Keratinocyte (primary cell): Measurements from ENCODE around the gene ZMYM5.

Source experiments
- EZH2 ChIP-seq: IDR thresholded peaks from one replicate; pipeline ENCODE4 v1.6.1; 2012; ENCODE audit warnings: inconsistent platforms, mild to moderate bottlenecking, low read length, moderate library complexity
- TF ChIP-seq, protein P1 (sequence below), 3 experiments: IDR thresholded peaks in 1 of 3; conservative IDR thresholded peaks in 1 of 3; optimal IDR thresholded peaks in 1 of 3; 2 replicates in 2 of 3; 3 replicates in 1 of 3; pipeline versions ENCODE3 to v1.5.1; 2011; ENCODE audit warnings: low read length in 3 of 3, mild to moderate bottlenecking in 3 of 3, moderate library complexity in 2 of 3, control low read depth in 1 of 3, inconsistent platforms in 1 of 3; ENCODE audit not compliant: insufficient read depth in 2 of 3; ENCODE audit errors: extremely low read depth in 1 of 3

- TF ChIP-seq, protein P1, sequence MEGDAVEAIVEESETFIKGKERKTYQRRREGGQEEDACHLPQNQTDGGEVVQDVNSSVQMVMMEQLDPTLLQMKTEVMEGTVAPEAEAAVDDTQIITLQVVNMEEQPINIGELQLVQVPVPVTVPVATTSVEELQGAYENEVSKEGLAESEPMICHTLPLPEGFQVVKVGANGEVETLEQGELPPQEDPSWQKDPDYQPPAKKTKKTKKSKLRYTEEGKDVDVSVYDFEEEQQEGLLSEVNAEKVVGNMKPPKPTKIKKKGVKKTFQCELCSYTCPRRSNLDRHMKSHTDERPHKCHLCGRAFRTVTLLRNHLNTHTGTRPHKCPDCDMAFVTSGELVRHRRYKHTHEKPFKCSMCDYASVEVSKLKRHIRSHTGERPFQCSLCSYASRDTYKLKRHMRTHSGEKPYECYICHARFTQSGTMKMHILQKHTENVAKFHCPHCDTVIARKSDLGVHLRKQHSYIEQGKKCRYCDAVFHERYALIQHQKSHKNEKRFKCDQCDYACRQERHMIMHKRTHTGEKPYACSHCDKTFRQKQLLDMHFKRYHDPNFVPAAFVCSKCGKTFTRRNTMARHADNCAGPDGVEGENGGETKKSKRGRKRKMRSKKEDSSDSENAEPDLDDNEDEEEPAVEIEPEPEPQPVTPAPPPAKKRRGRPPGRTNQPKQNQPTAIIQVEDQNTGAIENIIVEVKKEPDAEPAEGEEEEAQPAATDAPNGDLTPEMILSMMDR (optimal IDR thresholded peaks at IDR 0.05 in 1 of 3, IDR thresholded peaks at IDR 0.05 in 1 of 3, conservative IDR thresholded peaks at IDR 0.05 in 1 of 3; ENCODE audit: extremely low read depth in 1 of 3, insufficient read depth in 2 of 3, low read length in 3 of 3): no peak
- TF ChIP-seq EZH2: no peak
Measured at GRCh38 chr13:19862481-19863313, 752 bp downstream of the ZMYM5 start.
